ENCODE results near the gene FBXL17. TPM values are rescaled to one million over a fixed set of nuclear protein-coding genes. Genes with fewer than 3 reads are reported as not detected.

The FBXL17 gene
- total RNA-seq, 1 experiment from 2014 or later = 11.6 TPM

DNA sequence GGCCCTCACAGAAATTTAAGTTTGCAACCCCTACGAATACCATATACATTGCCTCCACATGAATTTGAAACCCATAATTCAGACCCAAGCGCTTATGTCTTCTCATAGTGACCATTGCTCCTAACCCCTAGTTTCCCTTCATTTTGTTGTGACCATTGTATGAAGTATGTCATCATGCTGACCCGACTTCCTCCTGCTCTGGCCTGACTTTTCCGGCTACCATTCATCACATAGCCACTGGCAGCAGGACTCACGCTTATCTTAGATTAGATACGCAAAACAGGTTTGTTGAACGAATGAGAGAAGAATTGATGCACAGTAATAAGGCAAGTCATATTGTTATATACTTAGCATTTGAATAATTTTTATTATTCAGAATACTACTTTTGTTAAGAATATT, 345.4 kb downstream of the FBXL17 start:
- TF ChIP-seq, protein P1, sequence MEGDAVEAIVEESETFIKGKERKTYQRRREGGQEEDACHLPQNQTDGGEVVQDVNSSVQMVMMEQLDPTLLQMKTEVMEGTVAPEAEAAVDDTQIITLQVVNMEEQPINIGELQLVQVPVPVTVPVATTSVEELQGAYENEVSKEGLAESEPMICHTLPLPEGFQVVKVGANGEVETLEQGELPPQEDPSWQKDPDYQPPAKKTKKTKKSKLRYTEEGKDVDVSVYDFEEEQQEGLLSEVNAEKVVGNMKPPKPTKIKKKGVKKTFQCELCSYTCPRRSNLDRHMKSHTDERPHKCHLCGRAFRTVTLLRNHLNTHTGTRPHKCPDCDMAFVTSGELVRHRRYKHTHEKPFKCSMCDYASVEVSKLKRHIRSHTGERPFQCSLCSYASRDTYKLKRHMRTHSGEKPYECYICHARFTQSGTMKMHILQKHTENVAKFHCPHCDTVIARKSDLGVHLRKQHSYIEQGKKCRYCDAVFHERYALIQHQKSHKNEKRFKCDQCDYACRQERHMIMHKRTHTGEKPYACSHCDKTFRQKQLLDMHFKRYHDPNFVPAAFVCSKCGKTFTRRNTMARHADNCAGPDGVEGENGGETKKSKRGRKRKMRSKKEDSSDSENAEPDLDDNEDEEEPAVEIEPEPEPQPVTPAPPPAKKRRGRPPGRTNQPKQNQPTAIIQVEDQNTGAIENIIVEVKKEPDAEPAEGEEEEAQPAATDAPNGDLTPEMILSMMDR (IDR thresholded peaks at IDR 0.05; ENCODE audit: insufficient read depth in 1 of 2, low read depth in 1 of 2, low read length in 1 of 2, severe bottlenecking in 1 of 2, unreplicated experiment in 1 of 2) = no peak
- Mint-ChIP-seq H3K9me3 (ENCODE audit: unreplicated experiment) (no peaks in the 10 kb centered on the region), H3K4me3 (ENCODE audit: unreplicated experiment) (no peak overlapping the region), H3K27me3 (ENCODE audit: insufficient read depth, unreplicated experiment) (no peaks in the 10 kb centered on the region), H3K4me1 (ENCODE audit: low read depth, unreplicated experiment) (no peaks in the 10 kb centered on the region), H3K27ac (ENCODE audit: unreplicated experiment) (no peak overlapping the region), H3K36me3 (ENCODE audit: insufficient read depth, unreplicated experiment) (no peaks in the 10 kb centered on the region)
- ChIA-PET POLR2A (no interaction called here), CTCF (no interaction called here)
- H3K36me3 ChIP-seq (ENCODE audit: control insufficient read depth, insufficient read depth, low read length) = no peaks in the 10 kb centered on the region
- DNase-seq = no peak
- intact Hi-C loops (cut with micrococcal nuclease; ENCODE audit: unreplicated experiment) = no loop called here
- H3K9me3 ChIP-seq = no peaks in the 10 kb centered on the region
- H3K27me3 ChIP-seq (replicated peaks; ENCODE audit: control insufficient read depth, insufficient read depth, low read length) = no peaks in the 10 kb centered on the region
- H3K4me1 ChIP-seq = no peaks in the 10 kb centered on the region
- no peak overlapping the region for H3K4me3 ChIP-seq (ENCODE audit: low read depth, low read length)
- no TSS peak for BruUV-seq (replicated peaks)

DNA sequence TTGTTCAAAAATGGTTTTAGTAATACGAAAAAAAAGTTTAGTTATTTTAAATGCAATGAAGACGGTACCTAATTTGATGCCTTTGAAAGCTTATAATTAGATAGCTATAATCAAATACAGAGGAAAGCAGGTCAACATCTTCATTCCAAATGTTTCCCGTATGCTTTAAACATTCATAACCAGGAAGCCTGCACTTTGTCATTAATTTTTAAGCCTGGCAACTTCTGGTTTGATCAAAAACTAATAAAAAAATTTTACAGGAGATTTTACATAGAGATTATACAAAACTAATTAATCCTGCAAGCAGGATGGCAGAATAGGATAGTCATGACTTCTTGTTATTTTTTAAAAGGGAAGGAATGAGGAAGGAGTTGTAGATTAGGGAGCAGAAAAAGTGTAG, 353.0 kb downstream of the FBXL17 start:
- H3K36me3 ChIP-seq (ENCODE audit: control insufficient read depth, insufficient read depth, low read length) = no peaks in the 10 kb centered on the region
- TF ChIP-seq, protein P1 (IDR thresholded peaks at IDR 0.05; ENCODE audit: insufficient read depth in 1 of 2, low read depth in 1 of 2, low read length in 1 of 2, severe bottlenecking in 1 of 2, unreplicated experiment in 1 of 2) = no peak
- CTCF ChIA-PET = no interaction called here
- DNase-seq = no peak
- H3K27me3 ChIP-seq (replicated peaks; ENCODE audit: control insufficient read depth, insufficient read depth, low read length) = no peaks in the 10 kb centered on the region
- no peaks in the 10 kb centered on the region for H3K9me3 ChIP-seq
- H3K4me1 ChIP-seq = no peaks in the 10 kb centered on the region
- H3K4me1 Mint-ChIP-seq (ENCODE audit: low read depth, unreplicated experiment) = no peaks in the 10 kb centered on the region
- no peaks in the 10 kb centered on the region for H3K9me3 Mint-ChIP-seq (ENCODE audit: unreplicated experiment)
- H3K4me3 Mint-ChIP-seq (ENCODE audit: unreplicated experiment) = no peak overlapping the region
- intact Hi-C loops (cut with micrococcal nuclease; ENCODE audit: unreplicated experiment) = no loop called here
- no peak overlapping the region for H3K27ac Mint-ChIP-seq (ENCODE audit: unreplicated experiment)
- POLR2A ChIA-PET = no interaction called here
- H3K36me3 Mint-ChIP-seq (ENCODE audit: insufficient read depth, unreplicated experiment) = no peaks in the 10 kb centered on the region
- H3K27me3 Mint-ChIP-seq (ENCODE audit: insufficient read depth, unreplicated experiment) = no peaks in the 10 kb centered on the region
- H3K4me3 ChIP-seq (ENCODE audit: low read depth, low read length) = no peak overlapping the region
- BruUV-seq (replicated peaks) = no TSS peak

DNA sequence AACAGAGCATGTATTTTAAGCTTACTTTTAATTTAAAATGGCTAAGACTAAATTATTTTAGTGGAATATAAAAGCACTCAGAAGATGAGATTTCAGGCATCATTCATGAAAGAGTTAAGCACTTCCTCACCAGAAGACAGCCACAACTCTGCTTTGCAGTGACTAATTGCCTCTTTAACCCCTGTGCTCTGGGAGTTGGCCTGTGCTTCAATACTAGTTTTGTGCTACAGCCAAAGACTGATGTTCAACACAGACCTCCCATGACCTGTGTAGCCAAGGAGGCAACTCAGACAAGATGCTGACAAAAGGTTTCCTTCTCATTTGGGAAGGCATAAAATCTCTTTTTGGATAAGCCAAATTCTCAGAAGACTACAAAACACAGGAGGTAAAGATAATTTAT, 353.5 kb downstream of the FBXL17 start:
- Mint-ChIP-seq H3K4me3 (ENCODE audit: unreplicated experiment) (no peak overlapping the region), H3K27ac (ENCODE audit: unreplicated experiment) (no peak overlapping the region), H3K9me3 (ENCODE audit: unreplicated experiment) (no peaks in the 10 kb centered on the region), H3K27me3 (ENCODE audit: insufficient read depth, unreplicated experiment) (no peaks in the 10 kb centered on the region), H3K4me1 (ENCODE audit: low read depth, unreplicated experiment) (no peaks in the 10 kb centered on the region), H3K36me3 (ENCODE audit: insufficient read depth, unreplicated experiment) (no peaks in the 10 kb centered on the region)
- no TSS peak for BruUV-seq (replicated peaks)
- ChIA-PET POLR2A (no interaction called here), CTCF (no interaction called here)
- Histone ChIP-seq H3K9me3 (no peaks in the 10 kb centered on the region), H3K4me3 (ENCODE audit: low read depth, low read length) (no peak overlapping the region), H3K36me3 (ENCODE audit: control insufficient read depth, insufficient read depth, low read length) (no peaks in the 10 kb centered on the region), H3K27me3 (replicated peaks; ENCODE audit: control insufficient read depth, insufficient read depth, low read length) (no peaks in the 10 kb centered on the region), H3K4me1 (no peaks in the 10 kb centered on the region)
- no peak for DNase-seq
- intact Hi-C loops (cut with micrococcal nuclease; ENCODE audit: unreplicated experiment) = no loop called here
- TF ChIP-seq, protein P1 (IDR thresholded peaks at IDR 0.05; ENCODE audit: insufficient read depth in 1 of 2, low read depth in 1 of 2, low read length in 1 of 2, severe bottlenecking in 1 of 2, unreplicated experiment in 1 of 2) = no peak

All from Caco-2 (cell line).